GM19238 (cell line): ENCODE data around the gene DBX1.
"Not testable (repeated sequence)": the region's sequence is repeated elsewhere in the genome, so short reads cannot be mapped to it uniquely, and the experiment has no call there.

Experiments used
- DNase-seq: peaks from one replicate; pipeline ENCODE4 v3.0.0; 2011; ENCODE audit warnings: low spot score; ENCODE audit not compliant: insufficient read length

DBX1 gene

GRCh38 chr11:20161923-20162744 is 1.9 kb upstream of the DBX1 start:
- DNase-seq, result no peak

- DNase-seq, result no peak
Measured at GRCh38 chr11:20161230-20161918, 1.1 kb upstream of the DBX1 start.

GRCh38 chr11:20159466-20160381 is 551 bp downstream of the DBX1 start:
- no peak for DNase-seq

- no peak for DNase-seq
Measured at GRCh38 chr11:20158597-20159257, 1.5 kb downstream of the DBX1 start.

- DNase-seq, result no peak
Measured at GRCh38 chr11:20157728-20158127, 2.5 kb downstream of the DBX1 start.

GRCh38 chr11:20156876-20157613 is 3.2 kb downstream of the DBX1 start:
- DNase-seq, result no peak

GRCh38 chr11:20156280-20156875 is 3.9 kb downstream of the DBX1 start:
- DNase-seq, result no peak

- DNase-seq, result no peak
Measured at GRCh38 chr11:20155683-20156279, 4.5 kb downstream of the DBX1 start.

- no peak for DNase-seq
Measured at GRCh38 chr11:20154381-20154780, 5.9 kb downstream of the DBX1 start.

- DNase-seq, result no peak
Measured at GRCh38 chr11:20138707-20139106, 21.6 kb downstream of the DBX1 start.

GRCh38 chr11:20137637-20138036 is 22.6 kb downstream of the DBX1 start:
- no peak for DNase-seq

GRCh38 chr11:20134991-20135736 is 25.1 kb downstream of the DBX1 start:
- no peak for DNase-seq

GRCh38 chr11:20132667-20133039 is 27.6 kb downstream of the DBX1 start:
- DNase-seq, result no peak

- no peak for DNase-seq
Measured at GRCh38 chr11:20131788-20132666, 28.2 kb downstream of the DBX1 start.

- DNase-seq, result no peak
Measured at GRCh38 chr11:20129665-20130064, 30.6 kb downstream of the DBX1 start.

- not testable (repeated sequence) for DNase-seq
Measured at GRCh38 chr11:20128528-20128825, 31.8 kb downstream of the DBX1 start.

GRCh38 chr11:20127671-20128527 is 32.4 kb downstream of the DBX1 start:
- DNase-seq, result peak; percentile 58
